ENCODE data around the gene KIF18B. TPM values are rescaled to one million over a fixed set of nuclear protein-coding genes. Genes with fewer than 3 reads are reported as not detected.

KIF18B gene
- total and polyA plus RNA-seq, 2 of the 13 experiments (the other 11 are each of a cell fraction or from before 2014, with no cell fraction given): 15.2 to 15.3 TPM

- TF ChIP-seq, protein P1, sequence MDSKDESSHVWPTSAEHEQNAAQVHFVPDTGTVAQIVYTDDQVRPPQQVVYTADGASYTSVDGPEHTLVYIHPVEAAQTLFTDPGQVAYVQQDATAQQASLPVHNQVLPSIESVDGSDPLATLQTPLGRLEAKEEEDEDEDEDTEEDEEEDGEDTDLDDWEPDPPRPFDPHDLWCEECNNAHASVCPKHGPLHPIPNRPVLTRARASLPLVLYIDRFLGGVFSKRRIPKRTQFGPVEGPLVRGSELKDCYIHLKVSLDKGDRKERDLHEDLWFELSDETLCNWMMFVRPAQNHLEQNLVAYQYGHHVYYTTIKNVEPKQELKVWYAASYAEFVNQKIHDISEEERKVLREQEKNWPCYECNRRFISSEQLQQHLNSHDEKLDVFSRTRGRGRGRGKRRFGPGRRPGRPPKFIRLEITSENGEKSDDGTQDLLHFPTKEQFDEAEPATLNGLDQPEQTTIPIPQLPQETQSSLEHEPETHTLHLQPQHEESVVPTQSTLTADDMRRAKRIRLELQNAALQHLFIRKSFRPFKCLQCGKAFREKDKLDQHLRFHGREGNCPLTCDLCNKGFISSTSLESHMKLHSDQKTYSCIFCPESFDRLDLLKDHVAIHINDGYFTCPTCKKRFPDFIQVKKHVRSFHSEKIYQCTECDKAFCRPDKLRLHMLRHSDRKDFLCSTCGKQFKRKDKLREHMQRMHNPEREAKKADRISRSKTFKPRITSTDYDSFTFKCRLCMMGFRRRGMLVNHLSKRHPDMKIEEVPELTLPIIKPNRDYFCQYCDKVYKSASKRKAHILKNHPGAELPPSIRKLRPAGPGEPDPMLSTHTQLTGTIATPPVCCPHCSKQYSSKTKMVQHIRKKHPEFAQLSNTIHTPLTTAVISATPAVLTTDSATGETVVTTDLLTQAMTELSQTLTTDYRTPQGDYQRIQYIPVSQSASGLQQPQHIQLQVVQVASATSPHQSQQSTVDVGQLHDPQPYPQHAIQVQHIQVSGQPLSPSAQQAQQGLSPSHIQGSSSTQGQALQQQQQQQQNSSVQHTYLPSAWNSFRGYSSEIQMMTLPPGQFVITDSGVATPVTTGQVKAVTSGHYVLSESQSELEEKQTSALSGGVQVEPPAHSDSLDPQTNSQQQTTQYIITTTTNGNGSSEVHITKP (CRISPR knock-in tag; IDR thresholded peaks at IDR 0.05; ENCODE audit: low read depth): no peak
- no peak; the same call in 1 of the 2 replicates for TF ChIP-seq ZNF280B (CRISPR knock-in tag; IDR thresholded peaks at IDR 0.05; ENCODE audit: borderline replicate concordance)
- TF ChIP-seq NFKBIZ (CRISPR knock-in tag; IDR thresholded peaks at IDR 0.05): no peak
- TF ChIP-seq ZNF205 (CRISPR knock-in tag; IDR thresholded peaks at IDR 0.05): peak; percentile 40; the same call in 1 of the 2 replicates
- TF ChIP-seq SIN3B (IDR thresholded peaks at IDR 0.05; ENCODE audit: low read length): no peak
- TF ChIP-seq, protein P2, sequence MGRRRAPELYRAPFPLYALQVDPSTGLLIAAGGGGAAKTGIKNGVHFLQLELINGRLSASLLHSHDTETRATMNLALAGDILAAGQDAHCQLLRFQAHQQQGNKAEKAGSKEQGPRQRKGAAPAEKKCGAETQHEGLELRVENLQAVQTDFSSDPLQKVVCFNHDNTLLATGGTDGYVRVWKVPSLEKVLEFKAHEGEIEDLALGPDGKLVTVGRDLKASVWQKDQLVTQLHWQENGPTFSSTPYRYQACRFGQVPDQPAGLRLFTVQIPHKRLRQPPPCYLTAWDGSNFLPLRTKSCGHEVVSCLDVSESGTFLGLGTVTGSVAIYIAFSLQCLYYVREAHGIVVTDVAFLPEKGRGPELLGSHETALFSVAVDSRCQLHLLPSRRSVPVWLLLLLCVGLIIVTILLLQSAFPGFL (CRISPR knock-in tag; IDR thresholded peaks at IDR 0.05): no peak
- TF ChIP-seq ZNF768 (CRISPR knock-in tag; IDR thresholded peaks at IDR 0.05): peak; percentile 72; the same call in 1 of the 2 replicates
- TF ChIP-seq CREM (IDR thresholded peaks at IDR 0.05): no peak
- TF ChIP-seq CREM (CRISPR knock-in tag; IDR thresholded peaks at IDR 0.05): no peak
- no peak for TF ChIP-seq ZNF773 (CRISPR knock-in tag; IDR thresholded peaks at IDR 0.05; ENCODE audit: borderline replicate concordance)
- no peak for TF ChIP-seq SRSF9 (IDR thresholded peaks at IDR 0.05; ENCODE audit: borderline replicate concordance, insufficient read depth, low read depth, low read length, poor library complexity, severe bottlenecking)
- TF ChIP-seq SP1 (IDR thresholded peaks at IDR 0.05): no peak
- 0 out of 2 replicates have a peak, but pooled peaks have one; percentile 20 for TF ChIP-seq SP1 (CRISPR knock-in tag; IDR thresholded peaks at IDR 0.05)
- TF ChIP-seq TBX2 (CRISPR knock-in tag; IDR thresholded peaks at IDR 0.05; ENCODE audit: borderline replicate concordance): 0 out of 2 replicates have a peak, but pooled peaks have one; percentile 28
- no peak for TF ChIP-seq GLI4 (CRISPR knock-in tag; IDR thresholded peaks at IDR 0.05; ENCODE audit: borderline replicate concordance)
- no peak for TF ChIP-seq HOXA5 (CRISPR knock-in tag; IDR thresholded peaks at IDR 0.05)
- no peak; the same call in 1 of the 2 replicates for TF ChIP-seq NFYC (CRISPR knock-in tag; IDR thresholded peaks at IDR 0.05)
These were observed 27.5 kb downstream of the KIF18B start (continued) for GRCh38 chr17:44919885-44920564.
